ENCODE measurements around the gene LCOR.

DNA sequence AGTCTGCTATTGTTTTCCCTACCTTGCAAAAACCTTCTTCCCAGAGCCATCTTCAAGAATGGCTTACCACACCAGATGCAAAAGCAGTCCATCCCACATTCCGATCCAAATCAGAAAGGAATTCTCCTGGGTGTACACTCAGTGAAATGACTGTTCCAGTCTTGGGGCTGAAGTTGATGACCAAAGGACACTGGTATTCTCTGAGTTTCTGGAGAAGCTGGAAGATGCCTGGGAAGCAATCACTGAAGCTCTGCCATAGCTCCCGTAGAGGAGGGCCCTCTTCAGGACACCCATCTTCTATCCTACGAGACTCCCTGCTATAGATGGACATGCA, 155.7 kb downstream of the LCOR start:
- TF ChIP-seq, protein P1, sequence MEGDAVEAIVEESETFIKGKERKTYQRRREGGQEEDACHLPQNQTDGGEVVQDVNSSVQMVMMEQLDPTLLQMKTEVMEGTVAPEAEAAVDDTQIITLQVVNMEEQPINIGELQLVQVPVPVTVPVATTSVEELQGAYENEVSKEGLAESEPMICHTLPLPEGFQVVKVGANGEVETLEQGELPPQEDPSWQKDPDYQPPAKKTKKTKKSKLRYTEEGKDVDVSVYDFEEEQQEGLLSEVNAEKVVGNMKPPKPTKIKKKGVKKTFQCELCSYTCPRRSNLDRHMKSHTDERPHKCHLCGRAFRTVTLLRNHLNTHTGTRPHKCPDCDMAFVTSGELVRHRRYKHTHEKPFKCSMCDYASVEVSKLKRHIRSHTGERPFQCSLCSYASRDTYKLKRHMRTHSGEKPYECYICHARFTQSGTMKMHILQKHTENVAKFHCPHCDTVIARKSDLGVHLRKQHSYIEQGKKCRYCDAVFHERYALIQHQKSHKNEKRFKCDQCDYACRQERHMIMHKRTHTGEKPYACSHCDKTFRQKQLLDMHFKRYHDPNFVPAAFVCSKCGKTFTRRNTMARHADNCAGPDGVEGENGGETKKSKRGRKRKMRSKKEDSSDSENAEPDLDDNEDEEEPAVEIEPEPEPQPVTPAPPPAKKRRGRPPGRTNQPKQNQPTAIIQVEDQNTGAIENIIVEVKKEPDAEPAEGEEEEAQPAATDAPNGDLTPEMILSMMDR (IDR thresholded peaks at IDR 0.05) = no peak
- TF ChIP-seq POLR2AphosphoS5 (IDR thresholded peaks at IDR 0.05) = no peak
- TF ChIP-seq POLR2A (IDR thresholded peaks at IDR 0.05) = no peak
- no peak for TF ChIP-seq EP300 (IDR thresholded peaks at IDR 0.05)

Measured in suprapubic skin (tissue), 4 donors.